ENCODE data around the gene AATK. TPM values are rescaled to one million over a fixed set of nuclear protein-coding genes. Genes with fewer than 3 reads are reported as not detected.

Gene AATK
- total RNA-seq, 1 experiment from 2014 or later, result 4.4 TPM

GRCh38 chr17:81110488-81111040, 55.5 kb downstream of the AATK start (continued):
- TF ChIP-seq ZFX (IDR thresholded peaks at IDR 0.05), result no peak
- TF ChIP-seq CEBPB (IDR thresholded peaks at IDR 0.05; ENCODE audit: low read depth), result no peak

- H3K36me3 ChIP-seq (ENCODE audit: control insufficient read depth in 1 of 2, insufficient read depth in 2 of 2, low read length in 2 of 2), result peaks cover 13 to 38% of the 10 kb centered on the region in 2 experiments; a peak in 3 of 4 replicates
- RAD21 ChIA-PET (ENCODE audit: low non-redundant PET in 1 of 2, low total read pairs in 2 of 2, uncharacterized antibody in 2 of 2, unreplicated experiment in 2 of 2), result no interaction called here
- H3K27ac ChIP-seq (ENCODE audit: low read depth, low read length), result no peak overlapping the region
- H3K27me3 ChIP-seq (ENCODE audit: insufficient read depth, low read length), result no peaks in the 10 kb centered on the region
- DNase-seq (ENCODE audit: low read depth, low spot score) (no peak), ATAC-seq (no peak)
- no peaks in the 10 kb centered on the region for H3K9me2 ChIP-seq (ENCODE audit: insufficient read depth)
- no peaks in the 10 kb centered on the region for H3K9me3 ChIP-seq (ENCODE audit: control insufficient read depth in 1 of 2, insufficient read depth in 1 of 2, low read depth in 1 of 2, low read length in 2 of 2)
- no peak overlapping the region for H3K4me2 ChIP-seq (ENCODE audit: low read length)
- intact Hi-C loops (cut with micrococcal nuclease), result no loop called here
- H3K79me2 ChIP-seq (ENCODE audit: insufficient read depth, low read length), result no peaks in the 10 kb centered on the region
- no peaks in the 10 kb centered on the region for H4K20me1 ChIP-seq (ENCODE audit: insufficient read depth)
- BruUV-seq (replicated peaks), result no TSS peak
- H3K4me3 ChIP-seq (replicated peaks in 1 of 2; ENCODE audit: low read depth in 1 of 2, low read length in 2 of 2), result no peak overlapping the region
- no peak overlapping the region for H3K9ac ChIP-seq (ENCODE audit: low read length)
- CTCF ChIA-PET, result no interaction called here
- H3K4me1 ChIP-seq (ENCODE audit: control insufficient read depth in 1 of 2, insufficient read depth in 2 of 2, low read length in 2 of 2), result no peaks in the 10 kb centered on the region
- POLR2A ChIA-PET, result no interaction called here
- H2AFZ ChIP-seq (ENCODE audit: low read depth, low read length, poor library complexity, severe bottlenecking), result no peak overlapping the region
- TF ChIP-seq SIN3A (IDR thresholded peaks at IDR 0.05; ENCODE audit: low read depth) (no peak), CBX3 (IDR thresholded peaks at IDR 0.05; ENCODE audit: low read depth) (no peak), CTCF (IDR thresholded peaks at IDR 0.05 in 2 of 3, conservative IDR thresholded peaks at IDR 0.05 in 1 of 3; ENCODE audit: borderline replicate concordance in 1 of 3, insufficient read depth in 1 of 3, low read depth in 2 of 3, low read length in 2 of 3) (no peak), ZBTB33 (IDR thresholded peaks at IDR 0.05; ENCODE audit: extremely low read depth, insufficient replicate concordance, low read length) (no peak), JUND (IDR thresholded peaks at IDR 0.05) (no peak), ZNF274 (IDR thresholded peaks at IDR 0.05; ENCODE audit: low read depth, low read length) (no peak), SP1 (IDR thresholded peaks at IDR 0.05; ENCODE audit: low read depth) (no peak), YY1 (IDR thresholded peaks at IDR 0.05; ENCODE audit: extremely low read depth, insufficient replicate concordance, low read depth, low read length) (no peak), CEBPB (IDR thresholded peaks at IDR 0.05; ENCODE audit: low read depth) (no peak), EZH2phosphoT487 (IDR thresholded peaks at IDR 0.05; ENCODE audit: borderline replicate concordance) (no peak), EZH2 (IDR thresholded peaks at IDR 0.05) (no peak), SRF (IDR thresholded peaks at IDR 0.05; ENCODE audit: low read depth) (no peak), POLR2A (IDR thresholded peaks at IDR 0.05; ENCODE audit: borderline replicate concordance, extremely low read depth, insufficient read depth, insufficient read length) (no peak), POLR2AphosphoS5 (IDR thresholded peaks at IDR 0.05; ENCODE audit: low read depth, low read length) (no peak), ZFX (IDR thresholded peaks at IDR 0.05) (no peak), FOSL1 (IDR thresholded peaks at IDR 0.05; ENCODE audit: low read depth) (no peak)
- TF ChIP-seq, protein P1, sequence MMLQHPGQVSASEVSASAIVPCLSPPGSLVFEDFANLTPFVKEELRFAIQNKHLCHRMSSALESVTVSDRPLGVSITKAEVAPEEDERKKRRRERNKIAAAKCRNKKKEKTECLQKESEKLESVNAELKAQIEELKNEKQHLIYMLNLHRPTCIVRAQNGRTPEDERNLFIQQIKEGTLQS (IDR thresholded peaks at IDR 0.05), result no peak
- TF ChIP-seq, protein P2, sequence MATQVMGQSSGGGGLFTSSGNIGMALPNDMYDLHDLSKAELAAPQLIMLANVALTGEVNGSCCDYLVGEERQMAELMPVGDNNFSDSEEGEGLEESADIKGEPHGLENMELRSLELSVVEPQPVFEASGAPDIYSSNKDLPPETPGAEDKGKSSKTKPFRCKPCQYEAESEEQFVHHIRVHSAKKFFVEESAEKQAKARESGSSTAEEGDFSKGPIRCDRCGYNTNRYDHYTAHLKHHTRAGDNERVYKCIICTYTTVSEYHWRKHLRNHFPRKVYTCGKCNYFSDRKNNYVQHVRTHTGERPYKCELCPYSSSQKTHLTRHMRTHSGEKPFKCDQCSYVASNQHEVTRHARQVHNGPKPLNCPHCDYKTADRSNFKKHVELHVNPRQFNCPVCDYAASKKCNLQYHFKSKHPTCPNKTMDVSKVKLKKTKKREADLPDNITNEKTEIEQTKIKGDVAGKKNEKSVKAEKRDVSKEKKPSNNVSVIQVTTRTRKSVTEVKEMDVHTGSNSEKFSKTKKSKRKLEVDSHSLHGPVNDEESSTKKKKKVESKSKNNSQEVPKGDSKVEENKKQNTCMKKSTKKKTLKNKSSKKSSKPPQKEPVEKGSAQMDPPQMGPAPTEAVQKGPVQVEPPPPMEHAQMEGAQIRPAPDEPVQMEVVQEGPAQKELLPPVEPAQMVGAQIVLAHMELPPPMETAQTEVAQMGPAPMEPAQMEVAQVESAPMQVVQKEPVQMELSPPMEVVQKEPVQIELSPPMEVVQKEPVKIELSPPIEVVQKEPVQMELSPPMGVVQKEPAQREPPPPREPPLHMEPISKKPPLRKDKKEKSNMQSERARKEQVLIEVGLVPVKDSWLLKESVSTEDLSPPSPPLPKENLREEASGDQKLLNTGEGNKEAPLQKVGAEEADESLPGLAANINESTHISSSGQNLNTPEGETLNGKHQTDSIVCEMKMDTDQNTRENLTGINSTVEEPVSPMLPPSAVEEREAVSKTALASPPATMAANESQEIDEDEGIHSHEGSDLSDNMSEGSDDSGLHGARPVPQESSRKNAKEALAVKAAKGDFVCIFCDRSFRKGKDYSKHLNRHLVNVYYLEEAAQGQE (IDR thresholded peaks at IDR 0.05; ENCODE audit: low read depth), result no peak
- TF ChIP-seq, protein P3, sequence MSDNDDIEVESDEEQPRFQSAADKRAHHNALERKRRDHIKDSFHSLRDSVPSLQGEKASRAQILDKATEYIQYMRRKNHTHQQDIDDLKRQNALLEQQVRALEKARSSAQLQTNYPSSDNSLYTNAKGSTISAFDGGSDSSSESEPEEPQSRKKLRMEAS (IDR thresholded peaks at IDR 0.05), result no peak
Measured at GRCh38 chr17:81109957-81110356, 56.1 kb downstream of the AATK start.

Measured in HCT116 (cell line).